Embryonic facial prominence (tissue), 1 donor: Measurements from ENCODE around the gene NOM1.
A peak's percentile ranks its signal among the peaks of the same experiment; 100 is the strongest.

Source experiments
- DNase-seq: peaks from one replicate; pipeline ENCODE4 v3.0.0-alpha.2; 2016; ENCODE audit errors: extremely low spot score

NOM1 gene

GRCh38 chr7:156984174-156984891 lies 34.8 kb downstream of the NOM1 start:
- DNase-seq, result peak; percentile 68

GRCh38 chr7:156985101-156985992 lies 35.8 kb downstream of the NOM1 start:
- no peak for DNase-seq

- DNase-seq, result no peak
These were observed 36.9 kb downstream of the NOM1 start for GRCh38 chr7:156986378-156986777.

- DNase-seq, result no peak
These were observed 39.1 kb downstream of the NOM1 start for GRCh38 chr7:156988343-156989185.

GRCh38 chr7:156989766-156990535 lies 40.4 kb downstream of the NOM1 start:
- no peak for DNase-seq

GRCh38 chr7:156993021-156993924 lies 43.8 kb downstream of the NOM1 start:
- DNase-seq, result no peak

- DNase-seq, result no peak
These were observed 44.4 kb downstream of the NOM1 start for GRCh38 chr7:156993925-156994235.

- DNase-seq, result no peak
These were observed 44.9 kb downstream of the NOM1 start for GRCh38 chr7:156994417-156994816.

- DNase-seq, result no peak
These were observed 49.8 kb downstream of the NOM1 start for GRCh38 chr7:156998988-156999957.

- DNase-seq, result no peak
These were observed 50.6 kb downstream of the NOM1 start for GRCh38 chr7:156999958-157000726.

- DNase-seq, result no peak
These were observed 51.5 kb downstream of the NOM1 start for GRCh38 chr7:157000741-157001653.

- DNase-seq, result no peak
These were observed 52.7 kb downstream of the NOM1 start for GRCh38 chr7:157001920-157002818.

GRCh38 chr7:157002819-157003421 lies 53.4 kb downstream of the NOM1 start:
- no peak for DNase-seq

GRCh38 chr7:157003445-157003755 lies 53.9 kb downstream of the NOM1 start:
- no peak for DNase-seq

GRCh38 chr7:157003756-157004520 lies 54.4 kb downstream of the NOM1 start:
- no peak for DNase-seq
